Endothelial cell of umbilical vein (primary cell): ENCODE data around the gene STX8. TPM values are rescaled to one million over a fixed set of nuclear protein-coding genes. Genes with fewer than 3 reads are reported as not detected.

Source experiments
- BruUV-seq: library from RNA; stranded (reverse); fragments of 400-500 nt; replicated peaks from 2 replicates; lab custom pipeline; 2021; lab: Mats Ljungman, UMichigan
- CTCF ChIA-PET: fragments of 300-600, 350-600 bp; sonication (Branson Sonifier 250); formaldehyde crosslinking; loops from one replicate; lab custom pipeline; 2021; ENCODE audit warnings: antibody characterized with exemption, inconsistent platforms; lab: Charles Lee
- POLR2A ChIA-PET: fragments of 300-600, 350-600 bp; sonication (Branson Sonifier 250); formaldehyde crosslinking; loops from one replicate; lab custom pipeline; 2021; ENCODE audit warnings: antibody characterized with exemption, inconsistent platforms; lab: Charles Lee
- DNase-seq: peaks from one replicate; pipeline ENCODE4 v3.0.0-alpha.2; 2011; ENCODE audit warnings: low read depth, low spot score
- FAIRE-seq: peaks from 2 replicates; lab custom pipeline; 2011; peaks lifted over from hg19 to GRCh38; lab: Jason Lieb, UNC
- H2AFZ ChIP-seq: 2 replicates; pipeline ENCODE4 v1.6.0; 2012; ENCODE audit warnings: low read depth, low read length, control low read depth, inconsistent platforms
- H3K27ac ChIP-seq: 2 replicates; pipeline ENCODE4 v1.5.1; 2011; ENCODE audit warnings: low read depth, mild to moderate bottlenecking, control low read depth, low read length, moderate library complexity; ENCODE audit not compliant: insufficient read depth
- H3K27me3 ChIP-seq, 2 experiments: 2 replicates each; pipeline versions ENCODE4 v1.6.0 to v1.6.1; 2011; ENCODE audit warnings: low read length in 2 of 2, mixed read lengths in 1 of 2; ENCODE audit not compliant: control insufficient read depth in 2 of 2, insufficient read depth in 2 of 2
- H3K36me3 ChIP-seq, 2 experiments: 2 replicates in 1 of 2; 3 replicates in 1 of 2; pipeline ENCODE4 v1.5.1; 2011; ENCODE audit warnings: low read length in 2 of 2, mild to moderate bottlenecking in 1 of 2, moderate library complexity in 1 of 2; ENCODE audit not compliant: control insufficient read depth in 2 of 2, insufficient read depth in 2 of 2; ENCODE audit errors: extremely low read depth in 1 of 2
- H3K4me1 ChIP-seq: 3 replicates; pipeline ENCODE4 v1.5.1; 2011; ENCODE audit warnings: mild to moderate bottlenecking, low read length; ENCODE audit not compliant: control insufficient read depth, insufficient read depth; ENCODE audit errors: extremely low read depth
- H3K4me2 ChIP-seq: 2 replicates; pipeline ENCODE4 v1.6.1; 2011; ENCODE audit warnings: low read length, control low read depth, mixed read lengths; ENCODE audit not compliant: insufficient read depth
- H3K4me3 ChIP-seq, 3 experiments: fragments of 200-600 bp in 1 of 3; sonication (generic), shearing (Covaris generic) in 1 of 3; replicated peaks in 1 of 3; 2 replicates each; pipeline ENCODE4 v1.5.1; 2011 to 2016; ENCODE audit warnings: control low read depth in 3 of 3, low read length in 3 of 3, mild to moderate bottlenecking in 2 of 3, inconsistent platforms in 1 of 3, low read depth in 1 of 3, moderate library complexity in 1 of 3; ENCODE audit not compliant: insufficient read depth in 1 of 3
- H3K79me2 ChIP-seq: 2 replicates; pipeline ENCODE4 v1.6.0; 2012; ENCODE audit warnings: low read length, inconsistent platforms; ENCODE audit not compliant: control insufficient read depth, insufficient read depth
- H3K9ac ChIP-seq: replicated peaks from 2 replicates; pipeline ENCODE3; 2011; ENCODE audit warnings: low read length, control low read depth; ENCODE audit not compliant: insufficient read depth; ENCODE audit errors: extremely low read depth
- H3K9me1 ChIP-seq: replicated peaks from 3 replicates; pipeline ENCODE4 v1.6.0; 2011; ENCODE audit warnings: mild to moderate bottlenecking, low read length; ENCODE audit not compliant: control insufficient read depth, insufficient read depth; ENCODE audit errors: extremely low read depth
- H3K9me3 ChIP-seq: replicated peaks from 2 replicates; pipeline ENCODE4 v1.5.1; 2012; ENCODE audit warnings: low read length, inconsistent platforms; ENCODE audit not compliant: control insufficient read depth, insufficient read depth
- H4K20me1 ChIP-seq: replicated peaks from 2 replicates; pipeline ENCODE3; 2011; ENCODE audit warnings: mild to moderate bottlenecking, low read length; ENCODE audit not compliant: control insufficient read depth, insufficient read depth; ENCODE audit errors: extremely low read depth
- CTCF ChIP-seq, 2 donors: IDR thresholded peaks; 1 replicate in 1 of 2; 2 replicates in 1 of 2; pipeline ENCODE4 v1.5.1; 2011; ENCODE audit warnings: low read length in 2 of 2, mild to moderate bottlenecking in 2 of 2, moderate library complexity in 2 of 2, control low read depth in 1 of 2, inconsistent platforms in 1 of 2, low read depth in 1 of 2; ENCODE audit not compliant: insufficient read depth in 1 of 2; ENCODE audit errors: extremely low read depth in 1 of 2
- EZH2 ChIP-seq: IDR thresholded peaks from 2 replicates; pipeline ENCODE4 v1.6.1; 2012; ENCODE audit warnings: borderline replicate concordance, low read depth, mild to moderate bottlenecking, moderate library complexity, low read length, inconsistent platforms; ENCODE audit not compliant: severe bottlenecking
- FOS ChIP-seq: IDR thresholded peaks from 2 replicates; pipeline ENCODE4 v1.6.1; 2011; ENCODE audit warnings: mild to moderate bottlenecking, low read length, moderate library complexity, borderline replicate concordance; ENCODE audit not compliant: insufficient read depth
- GATA2 ChIP-seq: IDR thresholded peaks from 2 replicates; pipeline ENCODE4 v1.7.0; 2011; ENCODE audit warnings: low read depth, mild to moderate bottlenecking, moderate library complexity, mixed read lengths, low read length; ENCODE audit not compliant: insufficient read length, insufficient read depth
- JUN ChIP-seq: IDR thresholded peaks from 2 replicates; pipeline ENCODE4 v1.6.1; 2011; ENCODE audit warnings: borderline replicate concordance, low read depth; ENCODE audit not compliant: insufficient read length, insufficient read depth
- MAX ChIP-seq: IDR thresholded peaks from 2 replicates; pipeline ENCODE4 v1.6.1; 2011; ENCODE audit not compliant: insufficient read depth, insufficient read length
- MYC ChIP-seq: IDR thresholded peaks from one replicate; pipeline ENCODE4 v1.6.1; 2011; ENCODE audit warnings: mild to moderate bottlenecking, low read depth, low read length
- POLR2A ChIP-seq: IDR thresholded peaks from 2 replicates; pipeline ENCODE4 v1.6.1; 2012; ENCODE audit warnings: low read depth, mild to moderate bottlenecking, control low read depth, low read length
- POLR2AphosphoS5 ChIP-seq: IDR thresholded peaks from 2 replicates; pipeline ENCODE4 v1.6.1; 2012; ENCODE audit warnings: low read depth, mild to moderate bottlenecking, control low read depth, low read length, moderate library complexity; ENCODE audit not compliant: insufficient read depth
- dilution Hi-C: fragments of 300-500 bp; cut with MboI; formaldehyde crosslinking; loops from one replicate; pipeline ENCODE4 v1.15.0; 2019; ENCODE audit warnings: low sequenced_read_pairs; ENCODE audit not compliant: extremely low pct_ligation_motif_present
- intact Hi-C: fragments of 100-400 bp; cut with micrococcal nuclease; formaldehyde crosslinking; loops from one replicate; pipeline ENCODE4 v1.10.0; 2022
- polyA plus RNA-seq, 4 experiments: library from polyadenylated mRNA; depleted of rRNA in 3 of 4; stranded (reverse) in 3 of 4; unstranded in 1 of 4; fragments of >200 nt; gene quantifications; 2 replicates each; pipeline versions ENCODE4 v1.2.1 to v1.2.3, GENCODE V29; 2011 to 2012; ENCODE audit warnings: missing spikeins in 1 of 4
- total RNA-seq: library from RNA; stranded (reverse); gene quantifications from 2 replicates; pipeline ENCODE4 v1.2.3, GENCODE V29; 2021

The STX8 gene
- total and polyA plus RNA-seq, 2 donors (not counting 3 experiments of a cell fraction or from before 2014, with no cell fraction given): 25.9 to 67.3 TPM

- DNase-seq (no peak), FAIRE-seq (no peak)
- no peaks in the 10 kb centered on the region for H3K79me2 ChIP-seq
- CTCF ChIA-PET: interaction anchor here (1.2 kb wide), 1 partner anchor 8 kb away, joined by 4 read pairs; no protein-coding TSS in a partner anchor
- no TSS peak for BruUV-seq
- no peaks in the 10 kb centered on the region for H3K4me1 ChIP-seq
- H3K9ac ChIP-seq: no peak overlapping the region
- no peaks in the 10 kb centered on the region for H4K20me1 ChIP-seq
- intact Hi-C loops (no loop called here), dilution Hi-C loops (no loop called here)
- TF ChIP-seq POLR2AphosphoS5: no peak
- no peak for TF ChIP-seq MAX
- TF ChIP-seq EZH2: no peak
- TF ChIP-seq CTCF (IDR thresholded peaks at IDR 0.05; ENCODE audit: extremely low read depth in 1 of 2, insufficient read depth in 1 of 2, low read depth in 1 of 2, low read length in 2 of 2): no peak
- TF ChIP-seq POLR2A: no peak
- no peak for TF ChIP-seq FOS
- TF ChIP-seq JUN: no peak
- no peak for TF ChIP-seq GATA2
- TF ChIP-seq MYC: no peak
- no peak overlapping the region for H2AFZ ChIP-seq
- H3K9me3 ChIP-seq: no peaks in the 10 kb centered on the region
- H3K4me2 ChIP-seq: no peak overlapping the region
- no peaks in the 10 kb centered on the region for H3K27me3 ChIP-seq
- no peak overlapping the region for H3K4me3 ChIP-seq
- H3K36me3 ChIP-seq: no peaks in the 10 kb centered on the region
- no peak overlapping the region for H3K27ac ChIP-seq
- no peaks in the 10 kb centered on the region for H3K9me1 ChIP-seq
- POLR2A ChIA-PET: no interaction called here
Measured at GRCh38 chr17:9232155-9232475, 343.5 kb downstream of the STX8 start.
